Cardiac muscle cell (in vitro differentiated cells and primary cell): ENCODE data around the gene PHRF1. TPM values are rescaled to one million over a fixed set of nuclear protein-coding genes. Genes with fewer than 3 reads are reported as not detected.

Source experiments
- DNase-seq, 2 donors: peaks; one replicate each; pipeline versions ENCODE4 v3.0.0 to v3.0.0-alpha.2; 2010 to 2017; ENCODE audit warnings: low read depth in 1 of 2, low spot score in 1 of 2
- H3K27ac ChIP-seq: fragments of 200-600 bp; sonication (generic); 2 replicates; pipeline ENCODE4 v1.5.1; 2016
- H3K27me3 ChIP-seq: fragments of 200-600 bp; sonication (generic); 2 replicates; pipeline ENCODE4 v1.6.0; 2016; ENCODE audit warnings: control low read depth
- H3K36me3 ChIP-seq: fragments of 200-600 bp; sonication (generic); 2 replicates; pipeline ENCODE4 v1.5.1; 2016; ENCODE audit warnings: control low read depth
- H3K4me1 ChIP-seq: fragments of 200-600 bp; sonication (generic); 2 replicates; pipeline ENCODE4 v1.8.1; 2017; ENCODE audit warnings: low read depth, mild to moderate bottlenecking, mixed run types
- H3K4me3 ChIP-seq: fragments of 200-600 bp; sonication (generic); 2 replicates; pipeline ENCODE4 v1.5.1; 2016; ENCODE audit warnings: mild to moderate bottlenecking
- H3K9me3 ChIP-seq: fragments of 200-600 bp; sonication (generic); 2 replicates; pipeline ENCODE4 v1.5.1; 2017; ENCODE audit warnings: low read depth, mild to moderate bottlenecking, control low read depth
- polyA plus RNA-seq: library from polyadenylated mRNA; unstranded; fragments of >200 nt; fragmentation: Nextera tagmentation; extraction: Ambion mirVana; gene quantifications from 2 replicates; pipeline ENCODE4 v1.2.1, GENCODE V29; 2016
- total RNA-seq: library from RNA; depleted of rRNA; stranded (reverse); fragments of >200 nt; gene quantifications from 2 replicates; pipeline ENCODE4 v1.2.3, GENCODE V29; 2016
- TF ChIP-seq, protein P1 (sequence below): IDR thresholded peaks from 2 replicates; pipeline ENCODE4 v1.5.1; 2012; ENCODE audit warnings: low read depth, mild to moderate bottlenecking, low read length

Gene PHRF1, protein sequence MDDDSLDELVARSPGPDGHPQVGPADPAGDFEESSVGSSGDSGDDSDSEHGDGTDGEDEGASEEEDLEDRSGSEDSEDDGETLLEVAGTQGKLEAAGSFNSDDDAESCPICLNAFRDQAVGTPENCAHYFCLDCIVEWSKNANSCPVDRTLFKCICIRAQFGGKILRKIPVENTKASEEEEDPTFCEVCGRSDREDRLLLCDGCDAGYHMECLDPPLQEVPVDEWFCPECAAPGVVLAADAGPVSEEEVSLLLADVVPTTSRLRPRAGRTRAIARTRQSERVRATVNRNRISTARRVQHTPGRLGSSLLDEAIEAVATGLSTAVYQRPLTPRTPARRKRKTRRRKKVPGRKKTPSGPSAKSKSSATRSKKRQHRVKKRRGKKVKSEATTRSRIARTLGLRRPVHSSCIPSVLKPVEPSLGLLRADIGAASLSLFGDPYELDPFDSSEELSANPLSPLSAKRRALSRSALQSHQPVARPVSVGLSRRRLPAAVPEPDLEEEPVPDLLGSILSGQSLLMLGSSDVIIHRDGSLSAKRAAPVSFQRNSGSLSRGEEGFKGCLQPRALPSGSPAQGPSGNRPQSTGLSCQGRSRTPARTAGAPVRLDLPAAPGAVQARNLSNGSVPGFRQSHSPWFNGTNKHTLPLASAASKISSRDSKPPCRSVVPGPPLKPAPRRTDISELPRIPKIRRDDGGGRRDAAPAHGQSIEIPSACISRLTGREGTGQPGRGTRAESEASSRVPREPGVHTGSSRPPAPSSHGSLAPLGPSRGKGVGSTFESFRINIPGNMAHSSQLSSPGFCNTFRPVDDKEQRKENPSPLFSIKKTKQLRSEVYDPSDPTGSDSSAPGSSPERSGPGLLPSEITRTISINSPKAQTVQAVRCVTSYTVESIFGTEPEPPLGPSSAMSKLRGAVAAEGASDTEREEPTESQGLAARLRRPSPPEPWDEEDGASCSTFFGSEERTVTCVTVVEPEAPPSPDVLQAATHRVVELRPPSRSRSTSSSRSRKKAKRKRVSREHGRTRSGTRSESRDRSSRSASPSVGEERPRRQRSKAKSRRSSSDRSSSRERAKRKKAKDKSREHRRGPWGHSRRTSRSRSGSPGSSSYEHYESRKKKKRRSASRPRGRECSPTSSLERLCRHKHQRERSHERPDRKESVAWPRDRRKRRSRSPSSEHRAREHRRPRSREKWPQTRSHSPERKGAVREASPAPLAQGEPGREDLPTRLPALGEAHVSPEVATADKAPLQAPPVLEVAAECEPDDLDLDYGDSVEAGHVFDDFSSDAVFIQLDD (N-terminal part only)
- total RNA-seq (36.4 and 48.0 TPM in 2 replicates), polyA plus RNA-seq (17.8 and 22.8 TPM in 2 replicates)

DNA sequence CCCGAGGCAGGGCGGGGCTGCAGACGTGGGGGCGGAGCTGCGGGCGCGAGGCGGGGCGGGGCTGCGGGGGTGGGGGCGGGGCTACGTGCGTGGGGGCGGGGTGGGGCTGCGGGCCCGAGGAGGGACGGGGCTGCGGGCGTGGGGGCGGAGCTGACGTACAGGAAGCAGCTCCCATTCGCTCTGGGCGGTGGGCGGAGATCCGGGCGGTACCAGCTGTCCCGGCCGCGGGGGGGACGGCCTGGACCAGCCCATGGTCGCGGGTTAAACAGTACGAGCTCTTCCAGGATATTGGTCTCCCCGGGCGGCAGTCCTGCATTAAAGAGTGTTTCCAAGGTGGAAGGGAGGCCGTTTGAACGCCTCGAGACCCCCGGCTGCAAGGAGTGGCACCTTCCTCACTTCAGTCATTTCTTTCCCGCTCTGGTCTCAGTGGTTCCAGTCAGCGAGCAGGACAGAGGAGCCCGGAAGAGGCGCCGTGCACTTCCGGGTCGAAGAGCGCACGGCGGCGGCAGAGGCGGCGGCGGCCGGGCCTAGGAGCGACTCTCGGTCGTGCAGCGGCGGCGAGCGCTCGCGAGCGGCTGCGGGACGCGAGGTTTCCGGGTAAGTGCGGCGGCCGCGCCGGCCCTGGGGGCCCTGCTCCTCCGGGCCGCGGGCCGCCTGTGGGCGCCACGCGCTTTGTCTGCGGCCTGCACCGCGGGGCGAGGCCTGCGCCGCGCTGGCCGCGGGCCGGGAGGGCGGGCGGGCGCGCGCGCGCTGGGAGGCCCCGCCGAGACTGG is at the start of gene PHRF1:
TSS of gene PHRF1 (plus strand) at position 475 of the 773 bp plus-strand sequence. CDS start 5,043 bp downstream, outside the sequence.
- DNase-seq: peak; percentile 95 to 97
- Histone ChIP-seq H3K9me3 (no peaks in the 10 kb centered on the region), H3K36me3 (no peaks in the 10 kb centered on the region), H3K27me3 (no peaks in the 10 kb centered on the region), H3K4me3 (peak within 1 kb of the TSS; percentile 98), H3K4me1 (peaks cover 32% of the 10 kb centered on the region), H3K27ac (peak within 1 kb of the TSS; percentile 96)
- TF ChIP-seq, protein P1, sequence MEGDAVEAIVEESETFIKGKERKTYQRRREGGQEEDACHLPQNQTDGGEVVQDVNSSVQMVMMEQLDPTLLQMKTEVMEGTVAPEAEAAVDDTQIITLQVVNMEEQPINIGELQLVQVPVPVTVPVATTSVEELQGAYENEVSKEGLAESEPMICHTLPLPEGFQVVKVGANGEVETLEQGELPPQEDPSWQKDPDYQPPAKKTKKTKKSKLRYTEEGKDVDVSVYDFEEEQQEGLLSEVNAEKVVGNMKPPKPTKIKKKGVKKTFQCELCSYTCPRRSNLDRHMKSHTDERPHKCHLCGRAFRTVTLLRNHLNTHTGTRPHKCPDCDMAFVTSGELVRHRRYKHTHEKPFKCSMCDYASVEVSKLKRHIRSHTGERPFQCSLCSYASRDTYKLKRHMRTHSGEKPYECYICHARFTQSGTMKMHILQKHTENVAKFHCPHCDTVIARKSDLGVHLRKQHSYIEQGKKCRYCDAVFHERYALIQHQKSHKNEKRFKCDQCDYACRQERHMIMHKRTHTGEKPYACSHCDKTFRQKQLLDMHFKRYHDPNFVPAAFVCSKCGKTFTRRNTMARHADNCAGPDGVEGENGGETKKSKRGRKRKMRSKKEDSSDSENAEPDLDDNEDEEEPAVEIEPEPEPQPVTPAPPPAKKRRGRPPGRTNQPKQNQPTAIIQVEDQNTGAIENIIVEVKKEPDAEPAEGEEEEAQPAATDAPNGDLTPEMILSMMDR: no peak

DNA sequence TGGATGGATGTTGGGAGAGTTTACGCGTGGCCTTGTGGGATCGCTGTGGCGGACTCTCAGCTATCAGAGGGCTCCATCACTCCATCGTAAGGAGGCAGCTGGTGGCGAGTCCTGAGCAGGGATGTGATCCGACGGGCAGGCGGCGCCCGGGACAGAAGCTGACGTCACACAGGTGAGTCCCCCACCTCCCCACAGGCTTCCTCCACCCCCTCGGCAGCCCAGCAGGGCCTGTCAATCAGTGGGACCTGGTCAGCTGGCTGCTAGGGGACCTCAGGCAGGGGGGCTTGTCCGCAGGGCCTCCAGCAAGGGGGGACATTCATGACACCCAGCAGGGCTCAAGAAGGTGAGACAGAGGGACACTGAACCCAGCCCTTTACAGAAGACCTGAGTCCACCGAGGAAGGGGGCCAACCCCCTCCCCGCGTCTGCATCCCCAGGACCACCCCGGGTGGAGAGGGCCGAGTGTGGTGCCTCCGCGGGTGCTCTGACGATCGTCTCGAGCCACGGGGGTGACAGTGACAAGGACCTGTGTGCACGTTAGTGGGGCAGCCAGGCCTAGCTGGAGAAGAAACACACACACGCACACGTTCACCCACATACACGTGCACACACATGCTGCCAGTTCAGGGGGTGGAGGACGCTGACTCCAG is 48.0 kb upstream of the PHRF1 start:
- Histone ChIP-seq H3K27me3 (no peaks in the 10 kb centered on the region), H3K36me3 (peaks cover 7% of the 10 kb centered on the region), H3K9me3 (no peaks in the 10 kb centered on the region), H3K4me3 (no peak overlapping the region), H3K4me1 (no peaks in the 10 kb centered on the region), H3K27ac (no peak overlapping the region)
- TF ChIP-seq, protein P1: no peak
- DNase-seq: no peak

DNA sequence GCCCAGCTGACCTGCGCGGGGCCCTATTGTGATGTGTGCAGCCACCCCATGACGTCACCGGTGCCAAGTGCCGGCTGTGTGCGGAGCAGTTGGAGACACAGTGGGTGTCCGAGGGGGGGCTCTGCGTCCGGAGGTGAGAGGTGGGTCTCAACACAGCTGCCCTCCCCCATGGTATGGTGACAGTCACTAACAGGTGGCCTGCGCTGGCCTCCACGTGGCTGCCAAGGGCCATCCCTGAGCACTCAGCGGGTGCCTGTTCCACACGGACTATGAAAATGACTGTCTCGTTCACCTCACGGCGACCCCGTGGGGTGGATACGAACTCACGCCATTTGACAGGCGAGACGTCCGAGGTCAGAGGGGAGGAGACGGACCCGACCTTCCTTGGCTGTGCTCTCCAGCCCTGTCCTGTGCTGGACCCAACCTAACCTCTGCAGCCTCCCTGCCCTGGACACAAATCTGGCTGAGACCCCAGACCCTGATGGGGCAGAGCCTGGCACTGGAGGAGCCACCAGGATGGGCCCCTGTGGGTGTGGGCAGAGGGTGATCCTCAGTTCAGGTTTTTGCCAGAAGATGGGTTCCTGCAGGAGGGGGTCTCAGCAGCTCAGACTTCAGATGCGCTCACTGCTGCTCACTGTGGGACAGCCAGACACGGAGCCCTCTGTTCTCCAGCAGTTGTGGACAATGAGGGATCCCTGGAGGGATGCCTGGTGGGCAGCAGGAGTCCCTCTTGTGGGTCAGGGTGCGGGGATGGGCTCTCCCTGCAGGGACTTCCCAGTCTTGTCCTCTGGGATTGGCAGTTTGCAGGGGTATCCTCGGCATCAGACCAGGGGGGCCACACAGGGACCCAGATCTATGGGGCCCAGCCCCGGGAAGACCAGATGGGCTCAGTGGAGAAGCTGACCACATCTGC is 47.2 kb upstream of the PHRF1 start:
- Histone ChIP-seq H3K4me3 (no peak overlapping the region), H3K9me3 (no peaks in the 10 kb centered on the region), H3K4me1 (no peaks in the 10 kb centered on the region), H3K27ac (no peak overlapping the region), H3K36me3 (peaks cover 7% of the 10 kb centered on the region), H3K27me3 (no peaks in the 10 kb centered on the region)
- TF ChIP-seq, protein P1: no peak
- DNase-seq: no peak

DNA sequence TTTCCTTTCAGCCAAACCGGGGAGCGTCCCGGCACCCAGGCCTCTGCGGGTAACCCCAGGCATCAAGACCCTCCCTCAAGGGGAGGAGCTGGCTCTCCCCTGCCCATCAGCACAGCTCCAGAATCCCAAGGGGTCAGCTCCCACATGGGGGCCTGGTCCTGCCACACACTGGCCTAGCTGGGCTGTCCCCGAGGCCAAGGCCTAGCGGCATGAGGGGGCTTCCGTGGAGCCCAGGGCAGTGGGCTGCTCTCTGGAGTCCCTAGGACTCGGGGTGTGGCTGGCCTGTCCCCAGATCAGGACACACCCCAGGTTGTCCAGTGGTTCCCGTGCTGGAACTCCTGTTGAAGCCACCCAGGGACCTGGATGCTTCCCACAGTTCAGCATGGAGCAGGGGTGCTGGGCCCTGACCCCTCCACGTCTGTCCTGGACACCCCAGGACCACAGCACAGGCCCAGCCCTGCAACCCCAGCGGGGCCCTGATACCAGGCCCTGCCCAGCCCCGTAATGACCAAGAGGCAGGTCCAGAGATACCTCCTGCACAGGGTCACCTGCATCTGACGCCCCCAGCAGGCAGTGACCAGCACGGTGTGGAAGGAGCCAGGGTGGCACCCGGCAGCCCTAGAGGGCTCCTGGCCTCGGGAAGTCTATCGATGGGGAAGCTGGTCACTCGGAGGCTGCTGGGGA is 46.4 kb upstream of the PHRF1 start:
- Histone ChIP-seq H3K9me3 (no peaks in the 10 kb centered on the region), H3K4me3 (no peak overlapping the region), H3K27me3 (no peaks in the 10 kb centered on the region), H3K27ac (no peak overlapping the region), H3K36me3 (peaks cover 7% of the 10 kb centered on the region), H3K4me1 (peaks cover 6% of the 10 kb centered on the region)
- TF ChIP-seq, protein P1: no peak
- no peak for DNase-seq
